ENCODE measurements around the gene AIFM3.
"Not testable (repeated sequence)": the region's sequence is repeated elsewhere in the genome, so short reads cannot be mapped to it uniquely, and the experiment has no call there.

The AIFM3 gene

GRCh38 chr22:20940186-20940651 lies 26.8 kb upstream of the AIFM3 start:
- Histone ChIP-seq H3K4me2 (ENCODE audit: low read depth, low read length, poor library complexity, severe bottlenecking) (no peak overlapping the region), H3K4me1 (ENCODE audit: insufficient read depth, low read length, poor library complexity, severe bottlenecking) (peaks cover 5% of the 10 kb centered on the region), H3K9me2 (replicated peaks; ENCODE audit: low read depth, low read length) (no peaks in the 10 kb centered on the region), H3K9ac (ENCODE audit: low read depth, low read length, poor library complexity, severe bottlenecking) (no peak overlapping the region), H2AFZ (ENCODE audit: low read length) (no peak overlapping the region), H4K20me1 (ENCODE audit: insufficient read depth, low read length, poor library complexity, severe bottlenecking) (peaks cover 91% of the 10 kb centered on the region), H3K79me2 (ENCODE audit: insufficient read depth, low read length) (peaks cover 98% of the 10 kb centered on the region), H3K9me3 (ENCODE audit: insufficient read depth, low read depth, low read length) (no peaks in the 10 kb centered on the region), H3K36me3 (ENCODE audit: insufficient read depth, low read length) (peaks cover 74% of the 10 kb centered on the region), H3K27me3 (ENCODE audit: insufficient read depth, low read length, poor library complexity, severe bottlenecking) (no peaks in the 10 kb centered on the region), H3K4me3 (ENCODE audit: low read length, poor library complexity, severe bottlenecking) (no peak overlapping the region), H3F3A (ENCODE audit: low read depth) (no peaks in the 10 kb centered on the region)
- TF ChIP-seq EZH2phosphoT487 (IDR thresholded peaks at IDR 0.05; ENCODE audit: borderline replicate concordance): no peak
- no peak for TF ChIP-seq CTCF (conservative IDR thresholded peaks at IDR 0.05; ENCODE audit: low read length)

GRCh38 chr22:20940904-20941385 lies 26.1 kb upstream of the AIFM3 start:
- H3K4me2 ChIP-seq (ENCODE audit: low read depth, low read length, poor library complexity, severe bottlenecking): no peak overlapping the region
- peaks cover 74% of the 10 kb centered on the region for H3K36me3 ChIP-seq (ENCODE audit: insufficient read depth, low read length)
- H4K20me1 ChIP-seq (ENCODE audit: insufficient read depth, low read length, poor library complexity, severe bottlenecking): peaks cover 91% of the 10 kb centered on the region
- H3K27me3 ChIP-seq (ENCODE audit: insufficient read depth, low read length, poor library complexity, severe bottlenecking): no peaks in the 10 kb centered on the region
- no peaks in the 10 kb centered on the region for H3F3A ChIP-seq (ENCODE audit: low read depth)
- no peaks in the 10 kb centered on the region for H3K9me2 ChIP-seq (replicated peaks; ENCODE audit: low read depth, low read length)
- no peak overlapping the region for H3K4me3 ChIP-seq (ENCODE audit: low read length, poor library complexity, severe bottlenecking)
- H3K4me1 ChIP-seq (ENCODE audit: insufficient read depth, low read length, poor library complexity, severe bottlenecking): peaks cover 9% of the 10 kb centered on the region
- TF ChIP-seq CTCF (conservative IDR thresholded peaks at IDR 0.05; ENCODE audit: low read length): no peak
- no peak for TF ChIP-seq EZH2phosphoT487 (IDR thresholded peaks at IDR 0.05; ENCODE audit: borderline replicate concordance)
- H3K9me3 ChIP-seq (ENCODE audit: insufficient read depth, low read depth, low read length): no peaks in the 10 kb centered on the region
- H3K9ac ChIP-seq (ENCODE audit: low read depth, low read length, poor library complexity, severe bottlenecking): no peak overlapping the region
- peaks cover 98% of the 10 kb centered on the region for H3K79me2 ChIP-seq (ENCODE audit: insufficient read depth, low read length)
- H2AFZ ChIP-seq (ENCODE audit: low read length): no peak overlapping the region

- not testable (repeated sequence) for H3K4me3 ChIP-seq (ENCODE audit: low read length, poor library complexity, severe bottlenecking); H3K27me3 ChIP-seq (ENCODE audit: insufficient read depth, low read length, poor library complexity, severe bottlenecking); H3K4me2 ChIP-seq (ENCODE audit: low read depth, low read length, poor library complexity, severe bottlenecking); H2AFZ ChIP-seq (ENCODE audit: low read length); H3K9me3 ChIP-seq (ENCODE audit: insufficient read depth, low read depth, low read length); H3K9me2 ChIP-seq (replicated peaks; ENCODE audit: low read depth, low read length); H3K4me1 ChIP-seq (ENCODE audit: insufficient read depth, low read length, poor library complexity, severe bottlenecking); H3F3A ChIP-seq (ENCODE audit: low read depth); H3K9ac ChIP-seq (ENCODE audit: low read depth, low read length, poor library complexity, severe bottlenecking)
- H3K79me2 ChIP-seq (ENCODE audit: insufficient read depth, low read length): peaks cover 98% of the 10 kb centered on the region
- peaks cover 91% of the 10 kb centered on the region for H4K20me1 ChIP-seq (ENCODE audit: insufficient read depth, low read length, poor library complexity, severe bottlenecking)
- peaks cover 74% of the 10 kb centered on the region; the same call in 1 of the 2 replicates for H3K36me3 ChIP-seq (ENCODE audit: insufficient read depth, low read length)
These were observed 24.7 kb upstream of the AIFM3 start for GRCh38 chr22:20942203-20942902.
